NK-92 (cell line): Measurements from ENCODE around the gene OR5W2.
"Not testable (repeated sequence)": the region's sequence is repeated elsewhere in the genome, so short reads cannot be mapped to it uniquely, and the experiment has no call there.

Experiments
- DNase-seq: peaks from one replicate; lab custom pipeline; 2025; ENCODE audit not compliant: unreplicated experiment; lab: John Stamatoyannopoulos, UW

The OR5W2 gene

GRCh38 chr11:55914482-55914881 lies at the start of gene OR5W2:
Gene OR5W2 (minus strand): TSS chr11:55914582. CDS start chr11:55914582, 0 bp downstream.
- DNase-seq = no peak

- no peak for DNase-seq
These were observed 42.1 kb upstream of the OR5W2 start for GRCh38 chr11:55956521-55956920.

GRCh38 chr11:55949330-55949729 lies 34.9 kb upstream of the OR5W2 start:
- DNase-seq = no peak

GRCh38 chr11:55942785-55943392 lies 28.5 kb upstream of the OR5W2 start:
- DNase-seq = no peak

GRCh38 chr11:55936300-55936699 lies 21.9 kb upstream of the OR5W2 start, which contains the start of gene OR5I1:
Gene OR5I1 (minus strand): TSS chr11:55936400. CDS start chr11:55936400, 0 bp downstream.
- DNase-seq = no peak

- no peak for DNase-seq
These were observed 6.2 kb upstream of the OR5W2 start for GRCh38 chr11:55920537-55920936.

- DNase-seq = no peak
These were observed 12.1 kb downstream of the OR5W2 start for GRCh38 chr11:55902308-55902707.

GRCh38 chr11:55895216-55895615 lies 19.2 kb downstream of the OR5W2 start:
- DNase-seq = no peak

GRCh38 chr11:55885481-55885880 lies 28.9 kb downstream of the OR5W2 start:
- DNase-seq = not testable (repeated sequence)

GRCh38 chr11:55884995-55885394 lies 29.4 kb downstream of the OR5W2 start:
- DNase-seq = not testable (repeated sequence)

- not testable (repeated sequence) for DNase-seq
These were observed 31.4 kb downstream of the OR5W2 start, which contains the start of gene TRIM51 for GRCh38 chr11:55882997-55883396. Gene TRIM51 (plus strand): TSS chr11:55883297. CDS start chr11:55885429, 2,132 bp downstream.

GRCh38 chr11:55873146-55873545 lies 41.2 kb downstream of the OR5W2 start:
- DNase-seq = not testable (repeated sequence)

- DNase-seq = not testable (repeated sequence)
These were observed 41.7 kb downstream of the OR5W2 start for GRCh38 chr11:55872731-55873130.

- not testable (repeated sequence) for DNase-seq
These were observed 47.0 kb downstream of the OR5W2 start for GRCh38 chr11:55867354-55867753.
